HepG2 (cell line): Measurements from ENCODE around the gene BEST2. TPM values are rescaled to one million over a fixed set of nuclear protein-coding genes. Genes with fewer than 3 reads are reported as not detected.
A peak's percentile ranks its signal among the peaks of the same experiment; 100 is the strongest.

Experiments
- CTCF ChIP-seq: sonication (generic); formaldehyde crosslinking; IDR thresholded peaks from 2 replicates; pipeline ENCODE4 v1.5.0; 2020; ENCODE audit warnings: mild to moderate bottlenecking, missing genetic modification reagents, moderate library complexity
- ELK4 ChIP-seq: sonication (generic); formaldehyde crosslinking; IDR thresholded peaks from 2 replicates; pipeline ENCODE4 v1.9.0; 2021; ENCODE audit warnings: missing genetic modification reagents, borderline replicate concordance
- HOXA3 ChIP-seq: sonication (generic); formaldehyde crosslinking; IDR thresholded peaks from 2 replicates; pipeline ENCODE4 v1.5.0; 2020; ENCODE audit warnings: missing genetic modification reagents
- MED8 ChIP-seq: sonication (generic); formaldehyde crosslinking; IDR thresholded peaks from 2 replicates; pipeline ENCODE4 v1.8.1; 2023; ENCODE audit warnings: mild to moderate bottlenecking, missing genetic modification reagents; ENCODE audit not compliant: insufficient replicate concordance
- MXD3 ChIP-seq: IDR thresholded peaks from 2 replicates; pipeline ENCODE4 v1.6.1; 2016; ENCODE audit warnings: mild to moderate bottlenecking, missing biosample characterization, missing genetic modification reagents
- NFE2L2 ChIP-seq: fragments of 150-350 bp; IDR thresholded peaks from 2 replicates; pipeline ENCODE4 v1.6.1; 2014; ENCODE audit warnings: low read length
- NFIC ChIP-seq: IDR thresholded peaks from 2 replicates; pipeline ENCODE4 v1.6.1; 2012; ENCODE audit warnings: mild to moderate bottlenecking, low read length, inconsistent platforms
- SIN3A ChIP-seq: IDR thresholded peaks from 2 replicates; pipeline ENCODE4 v1.6.1; 2011; ENCODE audit warnings: low read depth, mild to moderate bottlenecking, control low read depth, low read length, borderline replicate concordance
- SMYD3 ChIP-seq: sonication (generic); formaldehyde crosslinking; IDR thresholded peaks from 2 replicates; pipeline ENCODE4 v1.8.1; 2023; ENCODE audit warnings: mild to moderate bottlenecking, missing genetic modification reagents
- ZBTB49 ChIP-seq: sonication (generic); formaldehyde crosslinking; IDR thresholded peaks from 2 replicates; pipeline ENCODE4 v1.4.0; 2020; ENCODE audit warnings: missing genetic modification reagents, borderline replicate concordance
- ZFAT ChIP-seq: sonication (generic); formaldehyde crosslinking; conservative IDR thresholded peaks from 2 replicates; pipeline ENCODE4 v1.8.1; 2023; ENCODE audit warnings: missing genetic modification reagents, inconsistent platforms
- ZMYM3 ChIP-seq: sonication (generic); formaldehyde crosslinking; IDR thresholded peaks from 2 replicates; pipeline ENCODE4 v1.5.1; 2020; ENCODE audit warnings: mild to moderate bottlenecking, missing genetic modification reagents
- ZNF10 ChIP-seq: sonication (generic); formaldehyde crosslinking; IDR thresholded peaks from 2 replicates; pipeline ENCODE4 v1.4.0; 2020; ENCODE audit warnings: mild to moderate bottlenecking, low read depth, missing genetic modification reagents, borderline replicate concordance
- ZNF354B ChIP-seq: sonication (generic); formaldehyde crosslinking; IDR thresholded peaks from 2 replicates; pipeline ENCODE4 v1.8.0; 2022; ENCODE audit warnings: mild to moderate bottlenecking, missing genetic modification reagents
- ZNF775 ChIP-seq: sonication (generic); formaldehyde crosslinking; IDR thresholded peaks from 2 replicates; pipeline ENCODE4 v1.4.0; 2020; ENCODE audit warnings: missing genetic modification reagents, mild to moderate bottlenecking, moderate library complexity, borderline replicate concordance
- ZZZ3 ChIP-seq: sonication (generic); formaldehyde crosslinking; IDR thresholded peaks from 2 replicates; pipeline ENCODE4 v1.4.0; 2020; ENCODE audit warnings: missing genetic modification reagents, mild to moderate bottlenecking, borderline replicate concordance
- polyA plus RNA-seq, 8 experiments: library from polyadenylated mRNA; depleted of rRNA in 3 of 8; stranded (reverse) in 7 of 8; unstranded in 1 of 8; fragments of >200 nt; fragmentation: Illumina TruSeq in 4 of 8; extraction: Trizol in 4 of 8; gene quantifications; 2 replicates each; pipeline versions ENCODE4 v1.2.1 to v1.2.3, GENCODE V29; 2011 to 2016; ENCODE audit warnings: low read depth in 4 of 8, missing spikeins in 1 of 8, mixed read lengths in 1 of 8; ENCODE audit not compliant: insufficient read depth in 1 of 8
- total RNA-seq, 5 experiments: library from RNA; depleted of rRNA; stranded (reverse); fragments of >200 nt; fragmentation: Illumina TruSeq; extraction: Trizol; gene quantifications; 2 replicates each; pipeline ENCODE4 v1.2.3, GENCODE V29; 2016; ENCODE audit warnings: low read depth in 1 of 5
- TF ChIP-seq, protein P1 (sequence below): IDR thresholded peaks from 2 replicates; pipeline ENCODE4 v1.4.0; 2020; ENCODE audit warnings: mild to moderate bottlenecking, missing genetic modification reagents

BEST2 gene
- total and polyA plus RNA-seq, 2 of the 13 experiments (the other 11 are each of a cell fraction or from before 2014, with no cell fraction given), result not detected

DNA sequence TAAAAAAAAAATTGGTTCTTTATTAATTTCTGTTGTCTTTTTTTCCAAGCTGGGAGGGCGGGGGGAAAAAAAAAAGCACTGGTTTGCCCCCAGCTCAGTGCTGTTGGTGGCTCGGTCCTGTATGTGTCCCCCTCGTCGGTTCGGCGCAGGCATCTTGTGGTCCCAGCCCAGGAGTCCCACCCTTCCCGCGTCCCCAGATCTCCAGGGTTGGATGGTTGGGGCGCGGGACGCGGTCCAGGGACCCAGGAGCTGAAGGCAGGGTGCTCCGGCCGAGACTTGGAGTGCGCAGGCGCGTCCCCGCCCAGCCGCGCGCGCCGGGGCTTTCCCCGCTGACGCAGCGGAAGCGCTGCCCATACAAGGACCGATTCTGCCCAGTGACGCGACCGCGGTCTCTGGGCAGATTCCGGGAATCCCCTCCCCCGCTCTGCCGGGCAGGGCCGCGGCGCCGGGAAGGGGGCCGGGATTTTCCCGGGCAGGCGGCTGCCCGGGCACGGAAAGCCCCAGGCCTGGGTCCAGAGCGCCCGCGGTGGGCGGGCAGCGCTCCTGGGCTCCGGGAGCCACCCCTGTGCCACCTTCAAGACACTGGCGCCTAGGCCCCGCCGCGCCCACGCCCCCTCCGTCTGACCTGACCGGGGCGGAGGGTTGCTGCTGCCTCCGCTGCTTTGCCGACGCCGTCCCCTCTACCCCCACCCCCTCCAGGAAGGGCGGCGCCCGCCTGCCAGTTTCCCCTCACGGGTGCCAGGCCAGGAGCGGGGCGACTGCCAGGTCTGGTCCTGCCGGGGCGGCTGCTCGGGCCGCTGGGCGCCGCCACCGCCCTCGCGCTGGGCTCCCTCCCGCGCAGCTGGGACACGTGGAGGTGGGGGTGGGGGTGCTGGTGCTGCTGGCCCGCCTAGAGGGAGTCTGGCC is 42.0 kb downstream of the BEST2 start (continued):
- no peak for TF ChIP-seq ZBTB49
- TF ChIP-seq ZMYM3, result no peak
- TF ChIP-seq ZNF775, result no peak
- peak; percentile 100; the same call in 1 of the 2 replicates for TF ChIP-seq ELK4 (CRISPR knock-in tag)
- TF ChIP-seq SIN3A, result peak; percentile 92; the same call in 1 of the 2 replicates
- no peak for TF ChIP-seq ZNF354B (CRISPR knock-in tag)
- no peak for TF ChIP-seq NFE2L2
- TF ChIP-seq MXD3, result peak; percentile 80; the same call in 1 of the 2 replicates
- peak; percentile 73 for TF ChIP-seq HOXA3 (CRISPR knock-in tag)
- no peak for TF ChIP-seq ZNF10 (CRISPR knock-in tag)
- TF ChIP-seq ZZZ3 (CRISPR knock-in tag), result no peak
- peak; percentile 15; the same call in 1 of the 2 replicates for TF ChIP-seq CTCF (CRISPR knock-in tag)
- no peak for TF ChIP-seq SMYD3 (CRISPR knock-in tag)
- TF ChIP-seq, protein P1, sequence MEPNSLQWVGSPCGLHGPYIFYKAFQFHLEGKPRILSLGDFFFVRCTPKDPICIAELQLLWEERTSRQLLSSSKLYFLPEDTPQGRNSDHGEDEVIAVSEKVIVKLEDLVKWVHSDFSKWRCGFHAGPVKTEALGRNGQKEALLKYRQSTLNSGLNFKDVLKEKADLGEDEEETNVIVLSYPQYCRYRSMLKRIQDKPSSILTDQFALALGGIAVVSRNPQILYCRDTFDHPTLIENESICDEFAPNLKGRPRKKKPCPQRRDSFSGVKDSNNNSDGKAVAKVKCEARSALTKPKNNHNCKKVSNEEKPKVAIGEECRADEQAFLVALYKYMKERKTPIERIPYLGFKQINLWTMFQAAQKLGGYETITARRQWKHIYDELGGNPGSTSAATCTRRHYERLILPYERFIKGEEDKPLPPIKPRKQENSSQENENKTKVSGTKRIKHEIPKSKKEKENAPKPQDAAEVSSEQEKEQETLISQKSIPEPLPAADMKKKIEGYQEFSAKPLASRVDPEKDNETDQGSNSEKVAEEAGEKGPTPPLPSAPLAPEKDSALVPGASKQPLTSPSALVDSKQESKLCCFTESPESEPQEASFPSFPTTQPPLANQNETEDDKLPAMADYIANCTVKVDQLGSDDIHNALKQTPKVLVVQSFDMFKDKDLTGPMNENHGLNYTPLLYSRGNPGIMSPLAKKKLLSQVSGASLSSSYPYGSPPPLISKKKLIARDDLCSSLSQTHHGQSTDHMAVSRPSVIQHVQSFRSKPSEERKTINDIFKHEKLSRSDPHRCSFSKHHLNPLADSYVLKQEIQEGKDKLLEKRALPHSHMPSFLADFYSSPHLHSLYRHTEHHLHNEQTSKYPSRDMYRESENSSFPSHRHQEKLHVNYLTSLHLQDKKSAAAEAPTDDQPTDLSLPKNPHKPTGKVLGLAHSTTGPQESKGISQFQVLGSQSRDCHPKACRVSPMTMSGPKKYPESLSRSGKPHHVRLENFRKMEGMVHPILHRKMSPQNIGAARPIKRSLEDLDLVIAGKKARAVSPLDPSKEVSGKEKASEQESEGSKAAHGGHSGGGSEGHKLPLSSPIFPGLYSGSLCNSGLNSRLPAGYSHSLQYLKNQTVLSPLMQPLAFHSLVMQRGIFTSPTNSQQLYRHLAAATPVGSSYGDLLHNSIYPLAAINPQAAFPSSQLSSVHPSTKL (CRISPR knock-in tag), result peak; percentile 61
- no peak for TF ChIP-seq NFIC
- no peak for TF ChIP-seq ZFAT (CRISPR knock-in tag)
- peak; percentile 56 for TF ChIP-seq MED8
